NCI-H510A treated with DMSO at 0.1 percent for 48 hours (cell line): ENCODE results near the gene SEC14L1.
"Not testable (repeated sequence)": the region's sequence is repeated elsewhere in the genome, so short reads cannot be mapped to it uniquely, and the experiment has no call there.

Experiments used
- DNase-seq: peaks from one replicate; lab custom pipeline; 2025; lab: John Stamatoyannopoulos, UW

Gene SEC14L1

GRCh38 chr17:77140878-77141767, at the start of gene SEC14L1:
Gene SEC14L1 (plus strand): TSS chr17:77140969. CDS start chr17:77143597, 2,628 bp downstream.
- DNase-seq: no peak

- no peak for DNase-seq
Measured at GRCh38 chr17:77092025-77092424, 48.7 kb upstream of the SEC14L1 start.

DNA sequence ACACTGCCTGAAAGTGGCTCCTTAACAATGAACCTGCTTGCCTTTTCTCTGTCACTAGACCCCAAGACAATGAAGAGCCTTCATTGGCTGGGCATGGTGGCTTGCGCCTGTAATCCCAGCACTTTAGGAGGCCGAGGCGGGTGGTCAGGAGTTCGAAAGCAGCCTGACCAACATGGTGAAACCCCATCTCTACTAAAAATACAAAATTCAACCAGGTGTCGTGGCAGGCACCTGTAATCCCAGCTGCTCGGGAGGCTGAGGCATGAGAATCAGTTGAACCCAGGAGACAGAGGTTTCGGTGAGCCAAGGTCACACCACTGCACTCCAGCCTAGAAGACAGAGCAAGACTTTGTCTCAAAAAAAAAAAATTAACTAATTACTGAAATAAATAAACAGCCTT, 45.3 kb upstream of the SEC14L1 start:
- no peak for DNase-seq

DNA sequence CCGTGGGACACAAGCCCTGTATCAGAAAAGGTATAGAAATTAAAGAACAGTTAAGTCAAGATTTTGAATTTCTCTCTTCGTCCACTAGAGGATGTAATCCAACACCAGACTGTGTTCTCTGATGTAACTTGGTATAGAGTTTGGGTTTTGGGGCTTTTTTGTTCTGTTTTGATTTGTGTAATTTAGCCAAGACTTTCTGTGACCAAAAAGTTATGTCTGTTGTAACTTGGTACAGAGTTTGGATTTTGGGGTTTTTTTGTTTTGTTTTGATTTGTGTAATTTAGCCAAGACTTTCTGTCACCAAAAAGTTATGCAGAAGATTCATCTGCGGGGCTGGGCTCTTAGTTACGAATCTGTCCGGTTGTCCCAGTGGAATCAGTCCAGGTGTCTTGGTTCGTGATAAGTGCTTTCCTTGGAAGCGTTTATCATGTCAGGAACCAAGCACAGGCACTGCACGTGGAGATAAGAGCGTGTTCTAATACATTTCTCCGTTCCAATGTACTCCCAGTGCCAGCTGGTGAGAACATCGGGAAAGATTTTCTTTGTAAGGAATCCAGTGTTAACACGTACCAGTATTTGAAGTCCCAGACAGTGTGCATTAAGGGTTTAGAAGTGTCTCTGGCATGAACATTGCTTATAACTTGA, 44.1 kb upstream of the SEC14L1 start:
- no peak for DNase-seq

DNA sequence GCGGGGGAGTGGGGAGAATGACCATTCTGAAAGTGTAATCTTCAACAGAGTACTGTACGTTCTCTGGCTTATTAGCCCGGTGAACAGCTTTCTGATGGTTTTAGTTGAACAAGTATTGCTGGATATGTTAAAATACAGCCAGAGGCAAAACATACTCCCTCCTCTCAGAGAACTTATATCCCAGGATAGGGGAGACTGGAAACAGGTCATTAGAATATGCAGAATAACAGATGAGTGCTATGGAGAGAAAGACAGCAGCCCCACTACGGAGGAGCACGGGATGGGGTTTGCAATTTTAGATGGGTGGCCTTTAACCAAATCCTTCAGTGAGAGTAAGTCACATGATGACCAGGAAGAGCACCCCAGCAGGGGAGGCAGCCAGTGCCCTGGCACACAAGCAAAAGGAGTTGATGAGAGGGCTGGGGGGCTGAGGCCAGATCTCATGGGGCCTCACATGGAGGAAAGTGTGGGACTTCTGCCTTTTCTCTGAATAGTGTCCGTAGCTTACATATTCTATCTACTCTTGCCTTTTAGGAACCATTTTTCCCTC, 43.1 kb upstream of the SEC14L1 start:
- no peak for DNase-seq

GRCh38 chr17:77098884-77099545, 41.8 kb upstream of the SEC14L1 start:
- DNase-seq: no peak

DNA sequence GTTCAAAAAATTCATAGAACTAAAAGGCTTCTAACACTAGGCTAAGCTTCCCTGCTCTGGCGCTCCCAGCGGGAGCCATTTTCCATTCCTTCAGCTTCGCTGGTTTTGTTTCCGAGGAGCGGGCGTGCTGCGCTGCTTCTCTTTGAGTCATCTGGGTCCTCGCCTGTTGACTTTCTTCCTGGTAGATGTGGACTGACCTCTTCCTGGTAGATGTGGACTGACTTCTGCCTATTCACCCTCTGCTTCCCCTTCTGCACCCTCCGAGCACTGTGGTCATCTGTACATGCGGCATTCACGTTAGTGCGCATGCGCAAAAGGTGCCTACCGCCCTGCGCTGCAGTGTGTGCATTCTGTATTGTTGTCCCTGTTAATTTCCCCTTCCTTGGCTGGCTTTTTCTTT, 40.8 kb upstream of the SEC14L1 start:
- DNase-seq: no peak

GRCh38 chr17:77101521-77102410, 39.0 kb upstream of the SEC14L1 start:
- DNase-seq: no peak

GRCh38 chr17:77102411-77103134, 38.2 kb upstream of the SEC14L1 start:
- DNase-seq: not testable (repeated sequence)

DNA sequence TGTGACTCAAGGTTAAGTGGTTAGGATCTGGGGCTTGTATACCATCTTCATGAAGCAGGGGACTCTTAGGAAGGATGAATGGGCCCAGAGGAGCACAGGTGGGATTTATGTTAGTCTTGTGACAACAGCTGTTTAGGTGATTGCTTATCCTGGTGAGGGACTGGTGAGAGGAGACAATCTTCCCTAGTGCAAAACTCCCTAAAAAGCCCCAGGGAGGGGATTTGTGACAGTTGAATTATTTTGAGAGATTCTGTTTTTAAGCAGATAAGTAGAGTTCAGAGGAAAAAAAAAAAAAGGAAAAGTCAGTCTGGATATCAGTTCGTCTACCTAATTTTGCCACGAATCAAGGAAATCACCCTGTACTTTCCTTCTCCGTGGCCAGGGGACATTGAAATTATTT, 35.1 kb upstream of the SEC14L1 start:
- DNase-seq: no peak

DNA sequence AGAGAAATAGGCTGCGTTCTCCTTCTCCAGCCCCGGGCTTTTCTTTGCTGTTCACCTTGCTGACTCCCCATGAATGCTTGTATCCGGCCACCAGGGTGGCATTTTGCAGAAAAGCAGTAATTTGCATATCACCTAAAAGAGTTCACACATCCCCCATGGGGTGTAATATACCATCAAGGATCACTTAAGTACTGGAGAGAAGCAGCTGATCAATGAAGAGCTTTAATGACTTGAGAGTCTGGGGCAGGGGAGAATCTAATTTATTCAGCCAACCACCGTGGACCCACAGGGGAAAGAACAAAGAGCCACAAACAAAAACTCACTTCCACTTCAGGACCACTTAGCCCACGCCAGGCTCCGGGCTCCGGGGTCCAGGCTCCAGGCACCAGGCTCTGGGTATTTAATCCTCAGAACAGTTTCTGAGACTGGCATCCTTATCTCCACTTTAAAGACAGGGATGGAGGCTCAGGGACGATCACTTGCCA, 33.9 kb upstream of the SEC14L1 start:
- no peak for DNase-seq

DNA sequence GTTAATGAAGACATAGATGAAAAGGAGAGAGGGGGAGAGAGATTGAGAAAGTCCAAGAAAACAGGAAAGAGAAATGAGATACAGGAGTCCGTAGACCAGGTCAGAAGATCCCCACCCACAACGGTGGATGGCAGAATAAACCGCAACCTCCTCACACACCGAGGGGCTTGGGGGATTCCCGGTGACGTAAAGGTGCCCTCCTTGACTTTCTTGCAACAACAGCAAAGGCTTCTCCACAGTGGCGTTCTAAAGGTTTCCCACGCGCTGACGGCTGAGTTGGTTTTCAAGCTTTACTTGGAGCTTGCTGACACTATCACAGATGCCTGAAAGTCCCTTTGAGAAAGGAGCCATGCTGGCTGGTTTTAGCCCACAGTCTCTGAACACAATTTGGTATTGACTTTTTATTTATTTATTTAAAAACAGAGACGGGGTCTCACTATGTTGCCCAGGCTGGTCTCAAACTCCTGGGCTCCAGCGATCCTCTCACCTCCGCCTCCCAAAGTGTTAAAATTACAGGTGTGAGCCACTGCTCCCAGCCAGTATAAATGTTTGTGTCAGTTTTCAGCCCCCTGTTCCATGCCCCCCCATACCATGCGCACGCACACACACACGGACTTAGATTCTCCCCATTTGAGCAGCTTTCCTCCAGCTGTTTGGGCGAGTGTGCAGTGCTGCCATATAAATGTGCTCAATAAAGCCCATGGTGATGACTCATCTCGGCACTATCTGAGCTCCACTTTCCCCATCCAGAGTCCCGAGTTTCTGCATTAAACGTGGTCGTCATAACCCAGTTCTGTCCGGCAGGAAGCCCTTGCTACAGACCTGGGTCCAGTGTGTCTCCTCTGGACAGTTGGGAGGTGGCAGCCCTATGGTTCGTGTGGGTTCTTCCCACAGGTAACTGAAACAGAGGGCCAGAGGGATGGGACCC, 33.0 kb upstream of the SEC14L1 start:
- no peak for DNase-seq

DNA sequence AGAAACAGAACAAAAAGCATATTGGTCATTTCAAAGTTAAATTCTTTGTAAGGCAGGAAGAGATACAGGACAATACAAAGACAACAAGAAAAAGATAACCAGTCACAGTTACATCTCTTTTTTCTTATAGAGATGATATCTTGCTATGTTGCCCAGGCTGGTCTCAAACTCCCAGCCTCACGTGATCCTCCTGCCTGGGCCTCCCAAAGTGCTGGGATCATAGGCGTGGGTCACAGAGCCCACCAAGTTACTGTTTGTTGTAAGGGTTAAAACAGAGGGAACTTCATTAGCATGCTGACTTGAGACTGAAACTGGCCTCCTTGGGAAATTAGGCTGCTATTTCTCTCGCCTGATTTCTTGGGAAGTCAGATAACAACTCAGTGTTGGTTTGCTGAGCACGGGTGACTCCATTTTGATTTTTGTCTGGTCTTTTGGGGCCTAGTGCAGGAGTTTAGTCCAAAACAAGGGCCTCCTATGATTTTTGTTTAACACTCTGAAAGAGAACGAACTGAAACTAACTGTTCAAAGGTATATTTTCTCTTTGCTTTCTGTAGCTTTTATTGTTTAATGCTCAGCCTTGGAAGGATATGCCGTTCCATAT, 31.5 kb upstream of the SEC14L1 start:
- DNase-seq: no peak

DNA sequence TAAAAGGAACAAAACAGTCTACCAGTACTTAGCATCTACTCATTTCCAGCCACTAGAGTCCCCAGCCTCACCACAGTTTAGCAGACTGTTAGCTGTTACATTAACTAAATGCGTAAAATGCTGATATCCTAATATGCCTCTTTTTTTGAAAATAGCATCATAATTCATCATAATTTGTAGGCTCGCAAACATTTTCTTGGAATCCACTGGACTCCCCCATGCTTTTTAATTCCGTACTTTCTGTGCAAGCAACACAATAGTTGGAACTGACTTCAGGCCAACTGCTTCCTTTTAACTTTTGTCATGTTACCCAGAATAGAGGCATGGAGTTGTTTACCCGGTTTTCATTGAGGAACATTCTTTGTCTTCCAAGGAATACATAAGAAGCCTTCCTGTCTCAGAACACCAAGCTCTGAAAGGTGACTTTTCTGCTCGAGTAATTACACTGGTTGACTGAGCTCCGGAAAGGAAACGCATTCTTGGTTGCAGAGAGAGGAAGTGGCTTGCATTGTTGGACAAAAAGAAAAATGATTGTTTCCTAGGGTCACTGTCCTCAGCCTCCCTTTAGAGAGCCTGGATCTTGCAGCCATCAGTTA, 30.9 kb upstream of the SEC14L1 start:
- no peak for DNase-seq

- DNase-seq: not testable (repeated sequence)
Measured at GRCh38 chr17:77111165-77111933, 29.4 kb upstream of the SEC14L1 start.

DNA sequence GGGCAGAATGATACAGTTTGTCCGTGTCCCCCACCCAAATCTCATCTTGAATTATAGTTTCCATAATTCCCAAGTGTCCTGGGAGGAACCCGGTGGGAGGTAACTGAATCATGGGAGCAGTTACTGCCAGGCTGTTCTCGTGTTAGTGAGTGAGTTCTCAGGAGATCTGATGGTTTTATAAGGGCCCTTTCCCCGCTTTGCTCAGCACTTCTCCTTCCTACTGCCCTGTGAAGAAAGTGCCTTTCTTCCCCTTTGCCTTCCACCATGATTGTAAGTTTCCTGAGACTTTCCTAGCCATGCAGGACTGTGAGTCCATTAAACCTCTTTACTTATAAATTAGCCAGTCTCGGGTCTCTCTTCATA, 28.9 kb upstream of the SEC14L1 start:
- no peak for DNase-seq

DNA sequence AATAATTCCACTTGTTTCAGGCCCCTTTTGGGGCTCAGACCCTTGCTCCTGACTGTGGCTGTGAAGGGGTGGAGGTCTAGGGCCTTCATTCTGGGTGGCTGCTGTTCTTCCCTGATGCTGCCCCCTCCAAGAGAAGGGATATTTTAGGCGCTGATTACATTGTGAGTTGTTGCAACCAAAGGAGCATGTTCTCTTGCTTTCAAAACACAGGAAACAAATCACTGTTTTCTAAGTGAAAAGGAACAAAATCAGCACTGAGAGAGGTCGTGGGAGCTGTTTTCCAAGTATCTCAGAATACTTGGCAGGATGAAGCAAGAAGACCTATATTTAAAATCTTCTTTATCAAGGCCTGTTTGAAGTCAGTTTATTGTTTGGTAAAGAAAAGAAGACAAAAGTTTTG, 25.3 kb upstream of the SEC14L1 start:
- no peak for DNase-seq

DNA sequence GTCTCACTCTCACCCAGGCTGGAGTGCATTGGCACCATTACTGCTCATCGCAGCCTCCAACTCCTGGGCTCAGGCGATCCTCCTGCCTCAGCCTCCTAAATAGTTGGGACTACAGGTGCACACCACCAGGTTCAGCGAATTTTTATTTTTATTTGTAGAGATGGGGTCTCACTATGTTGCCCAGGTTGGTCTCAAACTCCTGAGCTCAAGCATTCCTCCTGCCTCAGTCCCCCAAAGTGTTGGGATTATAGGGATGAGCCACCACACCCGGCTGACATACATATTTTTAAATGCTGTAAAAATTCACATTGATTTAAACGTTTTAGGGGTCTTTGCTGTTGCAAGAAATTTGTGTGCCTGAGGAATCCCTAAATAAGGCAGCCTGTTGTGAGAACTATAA, 24.8 kb upstream of the SEC14L1 start:
- no peak for DNase-seq
